Activated naive CD8-positive, alpha-beta T cell treated with anti-CD3 and anti-CD28 coated beads for 36 hours (primary cell): ENCODE results near the gene ANKRD42. TPM values are rescaled to one million over a fixed set of nuclear protein-coding genes. Genes with fewer than 3 reads are reported as not detected.
"Not testable (repeated sequence)": the region's sequence is repeated elsewhere in the genome, so short reads cannot be mapped to it uniquely, and the experiment has no call there.

ENCODE experiments used
- DNase-seq: peaks from one replicate; pipeline ENCODE4 v3.0.0; 2021
- H3K27ac Mint-ChIP-seq: one replicate; pipeline ENCODE4 v1.8.0; 2022; ENCODE audit warnings: mild to moderate bottlenecking, moderate library complexity, mixed read lengths
- H3K27me3 Mint-ChIP-seq: one replicate; pipeline ENCODE4 v1.8.0; 2022; ENCODE audit warnings: mild to moderate bottlenecking, mixed read lengths
- H3K36me3 Mint-ChIP-seq: one replicate; pipeline ENCODE4 v1.8.0; 2021; ENCODE audit warnings: mild to moderate bottlenecking, mixed read lengths
- H3K4me1 Mint-ChIP-seq: one replicate; pipeline ENCODE4 v1.8.0; 2021; ENCODE audit warnings: mixed read lengths
- H3K4me3 Mint-ChIP-seq: one replicate; pipeline ENCODE4 v1.8.0; 2022; ENCODE audit warnings: mild to moderate bottlenecking, moderate library complexity, mixed read lengths
- H3K9me3 Mint-ChIP-seq: one replicate; pipeline ENCODE4 v1.8.0; 2022; ENCODE audit warnings: mixed read lengths
- total RNA-seq, 2 experiments: library from RNA; stranded (reverse); gene quantifications; one replicate each; pipeline ENCODE4 v1.2.3, GENCODE V29; 2021

ANKRD42 gene
- total RNA-seq, 2 experiments from 2014 or later = 7.4 to 7.5 TPM

GRCh38 chr11:83252266-83252665, 58.8 kb downstream of the ANKRD42 start:
- Mint-ChIP-seq H3K4me3 (no peak overlapping the region), H3K4me1 (peaks cover 5% of the 10 kb centered on the region), H3K9me3 (no peaks in the 10 kb centered on the region), H3K27me3 (no peaks in the 10 kb centered on the region), H3K36me3 (no peaks in the 10 kb centered on the region), H3K27ac (no peak overlapping the region)
- no peak for DNase-seq

GRCh38 chr11:83252941-83253340, 59.4 kb downstream of the ANKRD42 start:
- peaks cover 5% of the 10 kb centered on the region for H3K4me1 Mint-ChIP-seq
- no peaks in the 10 kb centered on the region for H3K9me3 Mint-ChIP-seq
- no peak overlapping the region for H3K4me3 Mint-ChIP-seq
- DNase-seq = no peak
- no peak overlapping the region for H3K27ac Mint-ChIP-seq
- H3K36me3 Mint-ChIP-seq = no peaks in the 10 kb centered on the region
- no peaks in the 10 kb centered on the region for H3K27me3 Mint-ChIP-seq

GRCh38 chr11:83255366-83255765, 61.9 kb downstream of the ANKRD42 start:
- no peaks in the 10 kb centered on the region for H3K27me3 Mint-ChIP-seq
- DNase-seq = no peak
- no peak overlapping the region for H3K27ac Mint-ChIP-seq
- H3K36me3 Mint-ChIP-seq = no peaks in the 10 kb centered on the region
- no peaks in the 10 kb centered on the region for H3K9me3 Mint-ChIP-seq
- no peak overlapping the region for H3K4me3 Mint-ChIP-seq
- no peaks in the 10 kb centered on the region for H3K4me1 Mint-ChIP-seq

- Mint-ChIP-seq H3K27me3 (no peaks in the 10 kb centered on the region), H3K9me3 (no peaks in the 10 kb centered on the region), H3K36me3 (peaks cover 2% of the 10 kb centered on the region), H3K27ac (peak overlapping the region; percentile 30), H3K4me3 (no peak overlapping the region), H3K4me1 (no peaks in the 10 kb centered on the region)
- no peak for DNase-seq
These were observed 63.3 kb downstream of the ANKRD42 start for GRCh38 chr11:83256602-83257340.

GRCh38 chr11:83257761-83258168, 64.3 kb downstream of the ANKRD42 start:
- Mint-ChIP-seq H3K4me1 (no peaks in the 10 kb centered on the region), H3K36me3 (peaks cover 3% of the 10 kb centered on the region), H3K4me3 (no peak overlapping the region), H3K9me3 (no peaks in the 10 kb centered on the region), H3K27ac (no peak overlapping the region), H3K27me3 (no peaks in the 10 kb centered on the region)
- no peak for DNase-seq

- no peaks in the 10 kb centered on the region for H3K4me1 Mint-ChIP-seq
- H3K36me3 Mint-ChIP-seq = peaks cover 6% of the 10 kb centered on the region
- H3K27ac Mint-ChIP-seq = no peak overlapping the region
- H3K4me3 Mint-ChIP-seq = no peak overlapping the region
- peaks cover 1% of the 10 kb centered on the region for H3K9me3 Mint-ChIP-seq
- H3K27me3 Mint-ChIP-seq = no peaks in the 10 kb centered on the region
- no peak for DNase-seq
These were observed 66.0 kb downstream of the ANKRD42 start for GRCh38 chr11:83259559-83259958.

GRCh38 chr11:83265331-83265730, 71.8 kb downstream of the ANKRD42 start:
- no peak overlapping the region for H3K27ac Mint-ChIP-seq
- peaks cover 3% of the 10 kb centered on the region for H3K9me3 Mint-ChIP-seq
- no peak for DNase-seq
- H3K4me3 Mint-ChIP-seq = no peak overlapping the region
- H3K27me3 Mint-ChIP-seq = no peaks in the 10 kb centered on the region
- peaks cover 3% of the 10 kb centered on the region for H3K4me1 Mint-ChIP-seq
- H3K36me3 Mint-ChIP-seq = peaks cover 32% of the 10 kb centered on the region

GRCh38 chr11:83269080-83269479, 75.6 kb downstream of the ANKRD42 start:
- H3K27me3 Mint-ChIP-seq, H3K27ac Mint-ChIP-seq, DNase-seq, H3K4me3 Mint-ChIP-seq, H3K4me1 Mint-ChIP-seq, H3K9me3 Mint-ChIP-seq: not testable (repeated sequence)
- peaks cover 52% of the 10 kb centered on the region for H3K36me3 Mint-ChIP-seq

- H3K4me1 Mint-ChIP-seq, DNase-seq, H3K4me3 Mint-ChIP-seq, H3K27me3 Mint-ChIP-seq, H3K27ac Mint-ChIP-seq, H3K9me3 Mint-ChIP-seq: not testable (repeated sequence)
- H3K36me3 Mint-ChIP-seq = peaks cover 40% of the 10 kb centered on the region
These were observed 78.2 kb downstream of the ANKRD42 start for GRCh38 chr11:83271734-83272133.

GRCh38 chr11:83272627-83273026, 79.1 kb downstream of the ANKRD42 start:
- Mint-ChIP-seq H3K27ac (peak overlapping the region; percentile 27), H3K9me3 (peaks cover 4% of the 10 kb centered on the region), H3K4me1 (peaks cover 10% of the 10 kb centered on the region), H3K4me3 (no peak overlapping the region), H3K36me3 (peaks cover 36% of the 10 kb centered on the region), H3K27me3 (no peaks in the 10 kb centered on the region)
- DNase-seq = no peak

- Mint-ChIP-seq H3K27ac (no peak overlapping the region), H3K4me1 (peaks cover 14% of the 10 kb centered on the region), H3K27me3 (no peaks in the 10 kb centered on the region), H3K36me3 (peaks cover 21% of the 10 kb centered on the region), H3K9me3 (peaks cover 4% of the 10 kb centered on the region), H3K4me3 (no peak overlapping the region)
- no peak for DNase-seq
These were observed 82.6 kb downstream of the ANKRD42 start for GRCh38 chr11:83275888-83276641.

- H3K4me3 Mint-ChIP-seq = no peak overlapping the region
These were observed 84.8 kb downstream of the ANKRD42 start for GRCh38 chr11:83278351-83278750.

GRCh38 chr11:83280256-83280655, 86.7 kb downstream of the ANKRD42 start:
- Mint-ChIP-seq H3K4me1 (peaks cover 36% of the 10 kb centered on the region), H3K9me3 (no peaks in the 10 kb centered on the region), H3K4me3 (no peak overlapping the region), H3K27ac (no peak overlapping the region), H3K27me3 (no peaks in the 10 kb centered on the region), H3K36me3 (peaks cover 15% of the 10 kb centered on the region)
- DNase-seq = no peak

More at GRCh38 chr11:83278351-83278750, 84.8 kb downstream of the ANKRD42 start:
- H3K36me3 Mint-ChIP-seq = peaks cover 5% of the 10 kb centered on the region
- no peak overlapping the region for H3K27ac Mint-ChIP-seq
- H3K27me3 Mint-ChIP-seq = no peaks in the 10 kb centered on the region
- H3K9me3 Mint-ChIP-seq = no peaks in the 10 kb centered on the region
- DNase-seq = no peak
- H3K4me1 Mint-ChIP-seq = peaks cover 22% of the 10 kb centered on the region

GRCh38 chr11:83282084-83282716, 88.7 kb downstream of the ANKRD42 start:
- Mint-ChIP-seq H3K27ac (no peak overlapping the region), H3K36me3 (peaks cover 18% of the 10 kb centered on the region), H3K4me3 (no peak overlapping the region), H3K4me1 (peaks cover 41% of the 10 kb centered on the region), H3K9me3 (peaks cover 4% of the 10 kb centered on the region), H3K27me3 (no peaks in the 10 kb centered on the region)
- DNase-seq = no peak

GRCh38 chr11:83284501-83285150, 91.1 kb downstream of the ANKRD42 start:
- Mint-ChIP-seq H3K27me3 (peaks cover 8% of the 10 kb centered on the region), H3K9me3 (peaks cover 4% of the 10 kb centered on the region)

More at GRCh38 chr11:83284501-83285150, 91.1 kb downstream of the ANKRD42 start:
- no peak for DNase-seq
- peaks cover 19% of the 10 kb centered on the region for H3K36me3 Mint-ChIP-seq
- H3K4me3 Mint-ChIP-seq = peak overlapping the region; percentile 83
- peaks cover 41% of the 10 kb centered on the region for H3K4me1 Mint-ChIP-seq
- peak overlapping the region; percentile 99 for H3K27ac Mint-ChIP-seq
